ENCODE measurements around the gene ACSL5. TPM values are rescaled to one million over a fixed set of nuclear protein-coding genes. Genes with fewer than 3 reads are reported as not detected.

ACSL5 gene
- total RNA-seq, 1 donor from 2014 or later, result 0.64 TPM

Other genes starting within 250 kb of the ACSL5 start
- gene GPAM, start 190.4 kb upstream of the ACSL5 start, total RNA-seq (ENCODE audit: unreplicated experiment), result 11.5 TPM
- gene TECTB, start 90.7 kb upstream of the ACSL5 start, total RNA-seq (ENCODE audit: unreplicated experiment), result not detected
- gene ZDHHC6, start 72.8 kb downstream of the ACSL5 start, total RNA-seq (ENCODE audit: unreplicated experiment), result 42.8 TPM
- 35.4 TPM for gene VTI1A, start 73.1 kb downstream of the ACSL5 start, total RNA-seq (ENCODE audit: unreplicated experiment)